ENCODE data around the gene KLF12.

KLF12 gene

GRCh38 chr13:74111399-74111798 lies 22.8 kb downstream of the KLF12 start:
- TF ChIP-seq Cebpa-rat (IDR thresholded peaks at IDR 0.05) = no peak
- H3K4me2 ChIP-seq = no peak overlapping the region
- peaks cover 14 to 75% (median 57%) of the 10 kb centered on the region in 11 experiments for H3K9me3 ChIP-seq (replicated peaks in 1 of 11)
- 0 out of 20 replicates have a peak, but pooled peaks cover 0 to 3% (median 0%) of the 10 kb centered on the region in 10 experiments for H3K4me1 ChIP-seq
- H4K20me1 ChIP-seq = peaks cover 0 to 5% (median 0%) of the 10 kb centered on the region in 11 experiments; a peak in 1 of 22 replicates
- H3K36me3 ChIP-seq = peaks cover 0 to 44% (median 5%) of the 10 kb centered on the region in 11 experiments; a peak in 11 of 22 replicates
- H3K4me3 ChIP-seq = no peak overlapping the region
- H3K9ac ChIP-seq = no peak overlapping the region
- no peak overlapping the region for H3K27ac ChIP-seq
- no peaks in the 10 kb centered on the region for H3K27me3 ChIP-seq

- Histone ChIP-seq H4K20me1 (peaks cover 0 to 5% (median 0%) of the 10 kb centered on the region in 11 experiments; a peak in 2 of 22 replicates), H3K4me1 (peaks cover 0 to 11% (median 9%) of the 10 kb centered on the region in 10 experiments; a peak in 12 of 20 replicates), H3K4me3 (no peak overlapping the region), H3K9ac (no peak overlapping the region), H3K27me3 (no peaks in the 10 kb centered on the region), H3K27ac (no peak overlapping the region), H3K9me3 (replicated peaks in 1 of 11) (peaks cover 4 to 61% (median 44%) of the 10 kb centered on the region in 11 experiments), H3K4me2 (no peak overlapping the region), H3K36me3 (peaks cover 0 to 31% (median 0%) of the 10 kb centered on the region in 11 experiments; a peak in 9 of 22 replicates)
- no peak for TF ChIP-seq Cebpa-rat (IDR thresholded peaks at IDR 0.05)
Measured at GRCh38 chr13:74110053-74110452, 24.2 kb downstream of the KLF12 start.

DNA sequence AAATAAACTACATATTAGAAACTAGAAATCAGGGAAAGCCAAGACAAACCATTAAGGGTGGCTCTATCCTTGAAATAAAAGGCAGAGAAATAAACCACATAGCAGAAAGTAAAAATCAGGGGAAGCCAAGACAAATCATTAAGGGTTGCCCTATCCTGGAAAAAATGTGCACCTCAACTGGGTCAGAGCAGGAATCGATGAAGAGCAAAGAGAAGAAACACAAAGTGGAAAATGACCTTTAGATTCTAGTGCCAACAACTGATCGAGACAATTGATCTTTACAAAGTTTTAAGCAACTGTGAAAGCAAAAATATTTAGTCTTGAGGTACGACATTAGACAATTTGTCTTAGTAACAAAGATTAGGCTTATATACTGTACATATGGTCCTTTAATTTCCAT lies 26.6 kb downstream of the KLF12 start:
- Histone ChIP-seq H3K27ac (no peak overlapping the region), H3K36me3 (peaks cover 0 to 26% (median 2%) of the 10 kb centered on the region in 11 experiments; a peak in 5 of 22 replicates), H4K20me1 (peaks cover 0 to 10% (median 0%) of the 10 kb centered on the region in 11 experiments; a peak in 2 of 22 replicates), H3K9ac (no peak overlapping the region), H3K4me2 (no peak overlapping the region), H3K4me1 (peaks cover 0 to 24% (median 16%) of the 10 kb centered on the region in 10 experiments; a peak in 12 of 20 replicates), H3K9me3 (replicated peaks in 1 of 11) (peaks cover 4 to 43% (median 36%) of the 10 kb centered on the region in 11 experiments; a peak in 21 of 22 replicates), H3K4me3 (no peak overlapping the region), H3K27me3 (no peaks in the 10 kb centered on the region)
- TF ChIP-seq Cebpa-rat (IDR thresholded peaks at IDR 0.05) = no peak

- no peak overlapping the region for H3K27ac ChIP-seq
- H3K4me3 ChIP-seq = no peak overlapping the region
- H3K9ac ChIP-seq = no peak overlapping the region
- H4K20me1 ChIP-seq = peaks cover 0 to 9% (median 0%) of the 10 kb centered on the region in 11 experiments; a peak in 2 of 22 replicates
- H3K9me3 ChIP-seq (replicated peaks in 1 of 11) = peaks cover 8 to 58% (median 51%) of the 10 kb centered on the region in 11 experiments; a peak in 21 of 22 replicates
- no peaks in the 10 kb centered on the region for H3K27me3 ChIP-seq
- H3K36me3 ChIP-seq = peaks cover 0 to 30% (median 8%) of the 10 kb centered on the region in 11 experiments; a peak in 6 of 22 replicates
- no peak for TF ChIP-seq Cebpa-rat (IDR thresholded peaks at IDR 0.05)
- H3K4me1 ChIP-seq = peaks cover 8 to 30% (median 19%) of the 10 kb centered on the region in 10 experiments; a peak in 18 of 20 replicates
- H3K4me2 ChIP-seq = peak overlapping the region in 6 of 11 experiments; percentile 21 to 58 (median 44); a peak in 9 of 22 replicates
Measured at GRCh38 chr13:74105871-74106270, 28.3 kb downstream of the KLF12 start.

- H3K9ac ChIP-seq = no peak overlapping the region
- peaks cover 8 to 54% (median 48%) of the 10 kb centered on the region in 11 experiments; a peak in 20 of 22 replicates for H3K9me3 ChIP-seq (replicated peaks in 1 of 11)
- H3K4me3 ChIP-seq = no peak overlapping the region
- TF ChIP-seq Cebpa-rat (IDR thresholded peaks at IDR 0.05) = no peak
- H4K20me1 ChIP-seq = peaks cover 0 to 9% (median 0%) of the 10 kb centered on the region in 11 experiments; a peak in 3 of 22 replicates
- peaks cover 0 to 27% (median 8%) of the 10 kb centered on the region in 11 experiments; a peak in 7 of 22 replicates for H3K36me3 ChIP-seq
- peaks cover 8 to 30% (median 19%) of the 10 kb centered on the region in 10 experiments; a peak in 18 of 20 replicates for H3K4me1 ChIP-seq
- H3K4me2 ChIP-seq = peak overlapping the region in 7 of 11 experiments; percentile 1 to 58 (median 39); a peak in 9 of 22 replicates
- H3K27ac ChIP-seq = no peak overlapping the region
- H3K27me3 ChIP-seq = no peaks in the 10 kb centered on the region
Measured at GRCh38 chr13:74104661-74105275, 29.4 kb downstream of the KLF12 start.

DNA sequence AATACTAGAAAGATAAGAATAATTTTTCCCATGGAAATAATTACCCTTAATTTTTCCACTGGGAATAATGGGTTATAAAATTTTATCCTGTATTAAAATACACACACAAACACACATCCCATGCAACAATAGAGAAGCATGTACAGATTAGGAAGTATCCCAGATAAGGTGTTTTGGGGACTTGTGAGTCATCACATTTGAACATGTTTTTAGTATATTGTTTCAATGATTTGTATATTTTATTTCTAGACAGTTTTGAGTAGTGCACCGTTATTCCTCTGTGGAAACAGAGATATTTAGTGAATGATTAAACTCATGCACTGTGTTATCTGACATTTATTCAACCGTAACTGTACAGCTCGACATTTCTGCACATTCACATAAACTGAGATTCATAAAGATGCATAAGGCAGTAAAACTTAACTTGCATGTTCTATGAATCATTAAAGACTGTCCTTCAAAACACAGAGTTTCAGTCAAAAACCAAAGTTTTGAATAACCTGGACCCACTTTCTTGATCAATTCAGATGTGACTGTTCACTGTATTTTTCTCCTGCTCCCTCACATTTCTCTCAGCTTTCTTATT lies 30.1 kb downstream of the KLF12 start:
- Histone ChIP-seq H3K27me3 (no peaks in the 10 kb centered on the region), H4K20me1 (peaks cover 0 to 13% (median 0%) of the 10 kb centered on the region in 11 experiments; a peak in 3 of 22 replicates), H3K4me1 (peaks cover 8 to 30% (median 19%) of the 10 kb centered on the region in 10 experiments; a peak in 18 of 20 replicates), H3K36me3 (peaks cover 0 to 26% (median 10%) of the 10 kb centered on the region in 11 experiments; a peak in 8 of 22 replicates), H3K9ac (no peak overlapping the region), H3K4me3 (no peak overlapping the region), H3K9me3 (replicated peaks in 1 of 11) (peaks cover 6 to 56% (median 42%) of the 10 kb centered on the region in 11 experiments; a peak in 21 of 22 replicates), H3K4me2 (peak overlapping the region in 6 of 11 experiments; percentile 24 to 58 (median 42); a peak in 7 of 22 replicates), H3K27ac (no peak overlapping the region)
- no peak for TF ChIP-seq Cebpa-rat (IDR thresholded peaks at IDR 0.05)

DNA sequence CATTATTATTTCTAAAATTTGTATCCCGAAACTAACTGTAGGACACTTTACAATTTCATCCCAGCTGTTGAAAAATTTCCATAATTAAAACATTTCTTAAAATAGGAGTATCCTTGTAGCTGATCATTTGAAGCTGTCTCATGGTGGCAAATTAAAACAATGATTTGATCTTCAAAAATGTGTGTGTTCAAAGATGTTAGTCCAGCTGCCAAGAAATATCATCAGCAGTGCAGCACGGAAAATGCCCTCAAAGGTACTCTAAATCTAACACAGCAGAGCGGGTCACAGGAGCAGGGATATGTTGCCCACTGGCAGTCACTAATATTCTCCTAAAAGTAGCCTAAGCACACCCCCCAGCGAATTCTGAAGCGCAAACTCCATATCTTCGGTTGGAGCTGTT lies 31.0 kb downstream of the KLF12 start:
- Histone ChIP-seq H3K27ac (no peak overlapping the region), H3K27me3 (no peaks in the 10 kb centered on the region), H3K36me3 (peaks cover 0 to 21% (median 11%) of the 10 kb centered on the region in 11 experiments; a peak in 8 of 22 replicates), H3K4me3 (no peak overlapping the region), H4K20me1 (peaks cover 0 to 15% (median 0%) of the 10 kb centered on the region in 11 experiments; a peak in 3 of 22 replicates), H3K9ac (no peak overlapping the region), H3K4me1 (peaks cover 8 to 30% (median 19%) of the 10 kb centered on the region in 10 experiments; a peak in 18 of 20 replicates), H3K9me3 (replicated peaks in 1 of 11) (peaks cover 6 to 56% (median 42%) of the 10 kb centered on the region in 11 experiments; a peak in 21 of 22 replicates), H3K4me2 (no peak overlapping the region)
- TF ChIP-seq Cebpa-rat (IDR thresholded peaks at IDR 0.05) = no peak

- H4K20me1 ChIP-seq = peaks cover 0 to 15% (median 0%) of the 10 kb centered on the region in 11 experiments; a peak in 3 of 22 replicates
- H3K4me3 ChIP-seq = no peak overlapping the region
- H3K9ac ChIP-seq = no peak overlapping the region
- no peak for TF ChIP-seq Cebpa-rat (IDR thresholded peaks at IDR 0.05)
- peaks cover 8 to 30% (median 19%) of the 10 kb centered on the region in 10 experiments; a peak in 18 of 20 replicates for H3K4me1 ChIP-seq
- H3K36me3 ChIP-seq = peaks cover 0 to 17% (median 10%) of the 10 kb centered on the region in 11 experiments; a peak in 8 of 22 replicates
- H3K27me3 ChIP-seq = no peaks in the 10 kb centered on the region
- no peak overlapping the region for H3K27ac ChIP-seq
- H3K4me2 ChIP-seq = no peak overlapping the region
- peaks cover 4 to 51% (median 39%) of the 10 kb centered on the region in 11 experiments; a peak in 21 of 22 replicates for H3K9me3 ChIP-seq (replicated peaks in 1 of 11)
Measured at GRCh38 chr13:74102691-74103090, 31.5 kb downstream of the KLF12 start.

Data from BLaER1 treated with 17β-estradiol and CSF1 and Interleukin-3, amounts not matched to agents 10 nM and 100 nM (cell line).